HS-27A (cell line): ENCODE results near the gene CRB3.

Experiments
- DNase-seq: peaks from one replicate; pipeline ENCODE4 v3.0.0-alpha.2; 2012; ENCODE audit warnings: low read depth, missing footprints

Gene CRB3

GRCh38 chr19:6433165-6433564 lies 30.9 kb upstream of the CRB3 start:
- no peak for DNase-seq

- DNase-seq, result no peak
Observed at GRCh38 chr19:6433663-6434062, 30.4 kb upstream of the CRB3 start, which contains the start of gene SLC25A41. TSS of gene SLC25A41 (minus strand) at chr19:6433763. CDS start at chr19:6433693, 70 bp downstream.

- no peak for DNase-seq
Observed at GRCh38 chr19:6439743-6440142, 24.3 kb upstream of the CRB3 start.

- no peak for DNase-seq
Observed at GRCh38 chr19:6440905-6441304, 23.2 kb upstream of the CRB3 start.

- no peak for DNase-seq
Observed at GRCh38 chr19:6442087-6442688, 21.9 kb upstream of the CRB3 start.

GRCh38 chr19:6443986-6444385 lies 20.1 kb upstream of the CRB3 start:
- DNase-seq, result no peak

GRCh38 chr19:6446452-6446851 lies 17.6 kb upstream of the CRB3 start:
- DNase-seq, result no peak

GRCh38 chr19:6448045-6448444 lies 16.0 kb upstream of the CRB3 start:
- DNase-seq, result no peak

GRCh38 chr19:6450166-6450565 lies 13.9 kb upstream of the CRB3 start:
- DNase-seq, result no peak

GRCh38 chr19:6451583-6452222 lies 12.4 kb upstream of the CRB3 start:
- DNase-seq, result no peak

GRCh38 chr19:6452223-6452614 lies 11.9 kb upstream of the CRB3 start:
- no peak for DNase-seq

GRCh38 chr19:6452899-6453298 lies 11.2 kb upstream of the CRB3 start:
- no peak for DNase-seq

- no peak for DNase-seq
Observed at GRCh38 chr19:6453951-6454565, 10.0 kb upstream of the CRB3 start.

GRCh38 chr19:6455924-6456323 lies 8.1 kb upstream of the CRB3 start:
- DNase-seq, result no peak

GRCh38 chr19:6457958-6458694 lies 5.9 kb upstream of the CRB3 start:
- no peak for DNase-seq

GRCh38 chr19:6458695-6459261 lies 5.3 kb upstream of the CRB3 start:
- DNase-seq, result no peak

- peak; percentile 26 for DNase-seq
Observed at GRCh38 chr19:6459262-6460098, 4.6 kb upstream of the CRB3 start, which contains the start of gene SLC25A23. TSS of gene SLC25A23 (minus strand) at chr19:6459792. CDS start at chr19:6459628, 164 bp downstream.

GRCh38 chr19:6460099-6460884 lies 3.8 kb upstream of the CRB3 start:
- peak; percentile 84 for DNase-seq

GRCh38 chr19:6465006-6465405 lies 935 bp downstream of the CRB3 start:
- DNase-seq, result no peak

- no peak for DNase-seq
Observed at GRCh38 chr19:6465663-6466062, 1.6 kb downstream of the CRB3 start.
